Stimulated activated naive CD4-positive, alpha-beta T cell treated with Interleukin-2 at 50 U/mL for 16 hours (primary cell): ENCODE data around the gene PHF19.

Source experiments
- DNase-seq: peaks from one replicate; lab custom pipeline; 2025; lab: John Stamatoyannopoulos, UW

The PHF19 gene

DNA sequence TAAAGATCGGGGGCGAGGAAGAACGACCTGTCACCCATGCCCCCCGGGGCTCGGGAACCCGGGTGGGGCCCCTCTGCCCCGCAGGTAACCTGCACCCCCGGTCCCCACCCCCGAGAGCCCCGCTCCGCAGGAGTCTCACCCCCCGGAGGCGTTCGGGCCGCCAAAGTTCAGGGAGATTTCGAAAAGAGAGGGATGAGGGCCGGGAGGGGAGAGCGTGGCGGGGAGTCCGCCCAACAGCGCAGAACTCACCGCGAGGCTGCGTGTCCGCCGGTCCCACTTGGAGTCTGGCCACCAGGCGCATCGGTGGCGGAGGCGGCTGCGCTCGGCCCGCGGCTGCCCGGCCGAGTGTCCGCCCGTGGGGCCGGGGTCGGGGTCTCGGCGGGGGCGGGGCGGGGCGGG lies at the start of gene PHF19:
TSS of gene PHF19 (minus strand) at position 347 of the 399 bp plus-strand sequence. CDS start 2,447 bp downstream, outside the sequence.
- no peak for DNase-seq

DNA sequence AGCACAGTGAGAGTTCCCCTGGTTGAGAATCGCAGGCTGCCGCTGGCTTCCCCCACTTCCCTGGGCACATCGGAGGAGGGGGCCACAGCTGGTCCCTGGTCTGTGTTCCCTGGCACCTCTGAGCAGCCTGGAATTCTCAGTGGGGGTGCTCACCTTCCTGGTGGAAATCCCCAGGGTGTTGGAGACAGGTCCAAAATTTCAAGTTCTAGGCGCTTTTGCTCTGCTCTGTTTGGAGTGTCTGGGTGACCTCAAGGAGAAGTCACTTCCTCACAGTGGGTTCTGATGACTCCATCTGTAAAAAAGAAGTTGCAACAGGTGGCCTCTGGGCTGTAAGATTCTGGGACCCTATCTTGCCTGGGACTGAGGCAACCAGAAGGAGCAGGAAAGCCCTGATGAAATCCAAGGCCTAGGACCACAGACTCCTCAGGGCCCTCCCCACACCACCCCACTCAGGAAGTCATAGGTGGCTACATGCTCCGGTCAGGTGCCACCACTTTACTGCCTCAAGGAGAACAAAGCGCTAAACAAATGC lies 49.5 kb upstream of the PHF19 start, which contains the start of gene TRAF1:
TSS of gene TRAF1 (minus strand) at position 400 of the 532 bp plus-strand sequence. CDS start 721 bp downstream, outside the sequence.
- DNase-seq = no peak

DNA sequence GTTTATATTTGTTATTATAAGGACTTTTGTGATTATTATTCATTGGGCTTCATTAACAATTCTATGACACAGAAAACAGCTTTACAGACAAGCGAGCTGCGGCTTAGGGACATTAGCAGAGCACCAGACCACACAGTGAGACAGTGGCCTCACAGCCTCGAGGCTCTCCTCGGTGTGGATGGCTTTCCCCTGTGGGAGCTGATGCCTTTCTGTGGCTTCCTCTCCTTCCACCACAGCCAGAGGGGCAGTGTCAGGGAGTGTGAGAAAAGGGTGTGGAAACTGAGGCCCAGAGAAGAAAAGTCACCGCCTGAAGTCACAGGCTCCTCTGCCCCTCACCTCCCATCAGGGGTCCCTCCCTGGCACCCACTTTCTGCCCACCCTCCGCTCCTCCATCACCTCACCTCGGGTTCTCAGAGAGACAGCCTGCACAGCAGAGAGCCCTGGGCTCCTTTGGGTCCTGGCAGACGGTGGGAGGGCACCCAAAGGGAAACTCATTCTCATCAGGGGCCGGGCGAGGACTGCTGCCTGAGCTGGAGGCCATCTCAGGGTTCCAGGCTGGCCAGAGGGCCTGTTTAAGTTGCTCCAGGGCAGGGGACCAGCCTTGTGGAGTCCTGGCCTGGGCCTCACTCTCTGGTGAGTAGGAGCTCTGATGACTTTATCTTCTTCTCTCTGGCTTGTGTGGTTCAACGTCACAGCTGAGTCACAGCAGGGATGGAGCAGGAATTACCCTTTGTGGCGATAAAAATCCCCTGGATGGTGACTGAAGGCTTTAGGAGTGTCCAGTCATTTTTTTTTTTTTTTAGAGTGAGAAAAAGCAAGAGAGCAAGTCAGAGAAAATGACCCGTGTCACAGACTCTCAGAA lies 48.8 kb upstream of the PHF19 start:
- peak; percentile 85 for DNase-seq

DNA sequence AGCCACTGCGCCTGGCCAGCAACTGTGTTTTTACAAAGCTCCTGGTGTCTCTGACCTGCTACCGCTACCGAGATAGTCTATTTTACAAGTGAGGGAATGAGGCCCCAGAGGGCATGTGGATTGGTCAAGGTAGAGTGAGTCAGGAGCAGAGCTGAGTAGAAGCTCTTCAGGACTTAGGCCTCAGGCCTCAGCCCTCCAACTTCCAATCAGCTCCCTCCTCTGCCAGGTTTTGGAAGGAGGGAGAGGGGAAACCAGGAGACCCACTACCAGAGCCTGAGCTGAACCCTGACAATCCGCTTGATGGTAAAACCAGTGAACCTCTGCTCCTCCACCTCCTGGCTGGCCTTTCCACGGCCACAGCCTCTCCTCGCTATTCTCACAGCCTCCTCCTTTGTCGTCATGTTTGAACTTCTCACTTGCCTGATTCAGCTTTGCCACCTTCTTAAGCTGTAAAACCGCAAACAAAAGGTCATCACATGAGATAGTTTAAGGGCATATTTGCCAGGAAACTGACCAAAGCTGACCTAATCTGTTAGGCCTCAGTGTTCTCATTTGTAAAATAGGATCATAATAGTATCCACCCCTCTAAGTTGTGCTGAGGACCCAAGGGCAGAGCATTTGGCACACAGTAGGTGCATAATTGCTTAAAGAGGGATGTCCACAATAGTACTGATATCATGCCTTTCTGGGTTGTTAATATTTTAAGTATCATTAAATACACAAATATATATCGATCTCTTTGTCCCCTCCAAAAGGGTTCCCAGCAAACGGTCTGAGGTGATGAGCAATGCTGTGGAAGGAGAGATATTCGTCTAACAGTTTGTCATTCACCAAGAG lies 47.9 kb upstream of the PHF19 start:
- no peak for DNase-seq

DNA sequence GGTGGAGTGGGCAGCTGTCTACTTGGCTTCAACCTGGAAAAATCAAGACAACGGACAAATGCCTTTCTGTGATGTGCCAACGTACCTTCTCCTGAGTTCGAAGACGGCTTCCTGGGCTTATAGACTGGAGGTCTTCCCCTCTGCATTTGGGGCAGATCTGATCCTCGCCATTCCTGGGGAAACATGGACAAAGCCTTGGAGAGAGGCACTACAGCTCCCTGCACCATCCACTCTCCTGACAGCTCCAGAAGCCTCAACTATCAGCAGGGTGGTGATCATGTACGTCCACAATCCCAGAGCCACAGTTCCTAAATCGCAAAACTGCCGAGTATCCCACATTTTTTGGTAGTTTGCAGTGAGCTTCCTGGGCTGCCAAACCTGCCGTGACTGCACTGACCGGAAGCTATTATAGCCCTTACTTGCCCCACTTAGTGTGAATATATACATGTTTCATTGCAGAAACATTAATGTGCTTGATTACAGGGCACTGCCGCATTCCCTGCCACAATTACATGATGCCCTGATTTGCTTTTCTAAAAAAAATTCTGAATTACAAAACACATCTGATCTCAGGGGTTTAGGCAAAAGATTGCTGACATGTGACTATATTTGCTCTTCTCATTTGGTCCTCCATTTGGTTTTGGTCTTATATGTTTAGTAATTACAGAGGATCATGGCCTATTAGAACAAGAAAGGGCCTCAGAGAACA lies 46.8 kb upstream of the PHF19 start:
- DNase-seq = no peak

DNA sequence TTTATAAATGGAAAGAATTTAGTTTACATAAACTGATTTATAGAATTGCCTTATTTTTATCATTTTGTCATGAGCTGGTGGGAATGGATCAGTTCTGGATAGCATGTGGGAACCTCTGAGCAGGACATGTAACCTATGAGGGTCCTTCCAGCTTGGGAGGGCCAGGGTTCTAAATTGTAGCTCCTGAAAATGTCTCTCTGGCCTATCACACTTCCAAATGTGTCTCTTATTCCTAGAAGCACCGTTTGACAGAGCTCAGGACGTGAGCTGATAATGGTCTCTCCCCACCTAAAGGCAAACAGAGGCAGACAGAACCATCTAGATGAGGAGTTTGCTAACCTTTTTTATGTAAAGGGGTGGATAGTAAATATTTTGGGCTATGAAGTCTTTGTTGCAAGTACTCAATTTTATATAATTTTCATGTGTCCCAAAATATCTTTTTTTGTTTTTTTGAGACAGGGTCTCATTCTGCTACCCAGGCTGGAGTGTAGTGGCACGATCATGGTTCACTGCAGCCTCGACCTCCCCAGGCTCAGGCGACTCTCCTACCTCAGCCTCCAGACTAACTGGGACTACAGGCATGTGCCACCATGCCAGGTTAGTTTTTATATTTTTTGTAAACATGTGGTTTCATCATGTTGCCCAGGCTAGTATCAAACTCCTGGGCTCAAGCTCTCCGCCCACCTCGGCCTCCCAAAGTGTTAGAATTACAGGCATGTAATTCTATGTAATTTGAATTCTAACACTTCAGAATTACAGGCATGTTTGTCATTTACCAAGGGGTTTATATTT lies 45.6 kb upstream of the PHF19 start:
- no peak for DNase-seq

DNA sequence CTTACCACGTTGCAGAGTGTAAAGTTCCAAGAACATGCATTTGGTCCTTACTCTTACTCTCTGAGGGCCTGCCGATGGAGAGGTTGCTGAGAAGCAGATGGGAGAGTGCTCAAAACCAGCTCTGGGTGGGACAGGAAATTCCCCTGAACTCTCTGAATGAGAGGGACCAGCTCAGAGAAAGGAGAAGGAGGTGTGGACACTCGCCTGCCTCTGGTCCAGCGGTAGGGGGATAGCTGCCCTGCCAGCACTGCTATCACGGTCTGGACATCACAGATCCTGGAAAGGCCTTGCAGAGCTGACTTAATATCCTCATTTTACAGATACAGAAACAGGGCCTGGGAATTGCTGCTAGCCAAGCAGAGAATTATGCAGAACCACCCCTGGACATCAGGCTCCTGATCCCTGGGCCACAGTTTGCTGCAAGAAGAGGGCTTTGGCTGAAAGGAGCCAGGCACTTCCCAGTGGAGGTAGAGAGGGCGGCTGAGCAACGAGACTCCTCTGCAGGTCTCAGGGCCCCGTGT lies 44.7 kb upstream of the PHF19 start:
- DNase-seq = no peak

DNA sequence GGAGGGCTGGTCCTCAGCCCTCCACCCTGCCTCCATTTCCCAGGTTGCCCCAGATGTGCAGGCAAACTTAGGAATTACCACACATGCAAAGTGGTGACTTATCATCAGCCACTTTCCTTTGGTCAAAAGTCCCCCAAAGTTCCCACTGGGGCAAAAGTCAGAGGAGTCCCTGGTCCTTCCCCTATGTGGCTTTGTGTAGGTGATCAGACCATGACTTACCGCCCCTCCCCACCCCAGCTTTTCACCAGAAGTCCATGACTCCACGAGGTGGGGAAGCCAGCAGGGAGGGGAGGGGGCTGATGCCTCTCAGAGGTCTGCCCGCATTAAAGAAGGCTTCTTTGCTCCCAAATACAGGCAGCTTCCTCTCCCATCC lies 43.8 kb upstream of the PHF19 start:
- peak; percentile 31 for DNase-seq

DNA sequence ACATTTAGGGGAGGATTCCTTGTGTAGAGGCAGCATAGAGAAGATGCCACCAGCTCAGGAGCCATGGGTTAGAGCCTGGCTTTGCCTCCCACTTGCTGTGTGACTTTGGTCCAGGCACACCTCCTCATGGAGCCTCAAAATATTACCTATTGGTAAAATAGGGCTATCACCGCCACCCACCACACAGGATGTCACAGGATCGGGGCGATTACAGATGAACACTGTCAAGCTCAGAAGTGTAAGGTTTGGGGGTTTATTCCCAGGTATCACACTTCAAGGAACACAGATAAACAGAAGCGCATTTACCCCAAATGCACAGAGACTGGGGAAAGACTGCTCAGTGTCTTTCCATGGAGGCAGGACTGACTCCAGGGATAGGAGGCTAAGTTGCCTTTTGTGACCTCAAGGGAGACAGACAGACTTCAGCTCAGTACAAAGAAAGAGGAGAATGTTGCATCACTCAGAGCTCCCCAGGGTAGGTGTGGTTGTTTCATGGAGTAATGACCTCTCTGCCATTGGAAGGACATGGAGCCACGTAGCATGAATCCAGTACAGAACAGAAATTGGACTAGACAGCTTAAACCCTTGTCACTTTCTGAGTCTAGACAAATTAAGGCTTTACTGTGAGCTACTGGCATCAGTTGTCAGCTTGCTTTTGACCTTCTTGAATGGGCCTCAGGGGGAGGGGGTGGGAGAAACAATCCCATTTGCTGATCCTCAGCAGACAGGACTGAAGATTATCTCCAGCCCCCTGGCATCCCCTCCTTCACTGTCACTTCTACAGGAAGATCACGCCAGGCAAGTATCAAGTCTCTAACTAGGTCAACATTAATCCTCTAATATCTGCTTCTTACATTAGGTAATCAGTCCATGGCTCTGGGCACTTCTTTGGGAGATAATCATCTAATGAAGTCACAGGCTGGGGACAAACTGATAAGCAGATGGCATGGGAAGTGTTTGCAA lies 43.1 kb upstream of the PHF19 start:
- DNase-seq = no peak

DNA sequence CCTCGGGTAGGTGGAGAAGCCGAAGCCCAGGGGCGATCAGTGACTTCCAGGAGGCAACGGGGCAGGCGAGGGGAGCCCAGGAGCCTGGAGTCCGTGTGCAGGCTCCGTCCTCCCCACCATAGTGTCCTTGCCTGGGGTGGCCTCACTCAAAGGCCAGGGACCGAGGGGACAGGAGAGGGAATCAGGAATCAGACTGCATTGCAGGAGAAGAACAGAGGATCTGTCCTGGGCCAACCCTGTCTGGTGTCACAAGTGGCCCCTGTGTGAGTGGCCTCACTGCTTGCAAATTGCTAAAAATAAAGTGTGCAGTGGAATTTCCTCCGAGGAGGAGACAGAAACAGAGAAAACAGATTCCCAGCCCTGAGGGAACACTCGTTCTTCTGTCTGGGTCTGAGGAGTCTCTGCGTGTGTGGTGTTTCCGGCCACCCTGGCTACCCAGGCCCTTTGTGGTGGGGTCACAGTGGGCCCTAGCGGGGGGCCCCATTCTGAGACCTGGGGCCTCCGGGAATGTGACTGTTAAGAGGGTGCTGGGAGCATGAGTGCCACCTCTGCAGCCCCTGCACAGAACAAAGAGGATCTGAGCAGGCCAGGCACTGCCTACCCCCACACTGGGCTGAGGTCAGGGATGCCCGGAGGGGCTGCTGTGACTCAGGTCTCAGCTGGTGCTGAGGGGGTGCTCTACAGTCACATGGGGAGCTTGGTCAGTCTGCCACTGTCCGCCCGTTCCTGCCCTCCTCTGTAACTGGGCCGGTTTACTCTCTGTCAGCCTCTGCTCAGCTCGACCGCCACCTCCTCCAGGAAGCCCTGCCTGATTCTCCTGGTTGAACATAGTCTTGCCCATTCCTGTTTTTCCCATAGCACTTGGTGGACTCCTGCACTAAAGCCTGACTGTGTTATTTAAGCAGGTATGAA lies 42.2 kb upstream of the PHF19 start:
- DNase-seq = no peak

DNA sequence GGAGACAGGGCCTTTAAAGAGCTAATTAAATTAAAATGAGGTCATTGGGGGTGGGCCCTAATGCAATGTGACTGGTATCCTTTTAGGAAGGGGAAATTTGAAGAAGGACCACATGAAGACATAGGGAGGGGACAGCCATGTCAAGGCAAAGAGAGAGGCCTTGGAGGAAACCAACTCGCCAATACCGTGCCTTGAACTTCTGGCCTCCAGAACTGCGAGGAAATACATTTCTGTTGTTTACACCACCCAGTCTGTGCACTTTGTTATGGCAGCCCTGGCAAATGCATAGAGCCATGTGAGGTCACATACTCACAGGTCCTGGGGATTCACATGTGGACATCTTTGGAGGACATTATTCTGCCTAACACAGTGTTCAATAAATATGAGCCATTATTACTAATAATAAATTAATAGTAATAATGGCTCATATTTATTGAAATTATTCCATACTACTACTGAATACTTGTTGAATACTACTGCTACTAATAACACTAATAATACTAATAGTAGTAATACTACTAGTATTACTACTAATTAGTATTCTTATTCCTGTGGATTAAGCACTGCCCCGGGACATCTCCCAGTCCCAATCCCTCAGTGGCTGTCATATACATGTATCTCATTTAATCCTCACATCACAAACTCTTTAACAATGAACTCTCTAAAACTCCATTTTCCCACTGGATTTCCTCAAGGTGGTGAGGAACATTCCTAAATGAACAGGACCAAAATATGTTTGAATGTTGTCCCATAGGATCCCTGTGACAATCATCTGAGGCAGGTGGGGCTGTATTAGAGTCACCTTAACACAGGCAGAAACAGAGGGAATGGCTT lies 41.2 kb upstream of the PHF19 start:
- no peak for DNase-seq

DNA sequence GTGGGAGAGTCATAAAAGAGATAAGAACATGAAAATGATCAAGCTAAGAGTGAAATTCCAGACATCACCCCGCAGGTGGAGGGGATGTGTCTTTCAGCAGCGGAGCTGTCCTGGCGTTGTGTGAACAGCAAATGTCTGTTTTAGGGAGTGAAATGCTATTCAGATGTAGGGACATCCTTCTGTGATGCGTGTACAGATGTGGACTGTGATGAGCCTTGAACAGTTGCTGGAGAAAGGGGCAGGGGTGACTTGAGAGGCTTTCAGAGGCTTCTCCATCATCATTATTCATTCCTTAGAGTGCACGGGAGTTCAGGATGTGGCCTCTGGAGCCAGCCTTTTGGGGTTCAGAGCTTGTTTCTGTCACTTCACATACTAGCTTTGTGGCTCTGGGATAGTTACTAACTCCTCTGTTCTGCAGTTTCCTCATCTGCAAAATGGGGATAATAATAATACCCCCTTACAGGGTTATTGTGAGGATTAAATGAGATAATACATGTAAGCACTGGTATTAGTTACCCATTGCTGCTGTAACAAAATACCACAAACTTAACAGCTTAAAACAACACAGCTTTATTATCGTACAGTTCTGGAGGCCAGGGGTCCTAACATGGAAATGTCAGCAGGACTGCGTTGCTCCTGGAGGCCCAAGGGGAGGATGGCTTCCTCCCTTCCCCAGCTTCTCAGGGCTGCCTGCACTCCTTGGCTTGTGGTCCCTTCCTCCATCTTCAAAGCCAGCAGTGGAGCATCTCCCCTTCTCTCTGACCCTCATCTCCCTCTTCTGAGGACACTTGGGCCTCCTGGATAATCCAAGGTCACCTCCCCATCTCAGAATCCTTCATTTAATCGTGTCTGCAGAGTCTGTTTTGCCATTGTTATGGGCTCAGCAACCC lies 40.2 kb upstream of the PHF19 start:
- no peak for DNase-seq

DNA sequence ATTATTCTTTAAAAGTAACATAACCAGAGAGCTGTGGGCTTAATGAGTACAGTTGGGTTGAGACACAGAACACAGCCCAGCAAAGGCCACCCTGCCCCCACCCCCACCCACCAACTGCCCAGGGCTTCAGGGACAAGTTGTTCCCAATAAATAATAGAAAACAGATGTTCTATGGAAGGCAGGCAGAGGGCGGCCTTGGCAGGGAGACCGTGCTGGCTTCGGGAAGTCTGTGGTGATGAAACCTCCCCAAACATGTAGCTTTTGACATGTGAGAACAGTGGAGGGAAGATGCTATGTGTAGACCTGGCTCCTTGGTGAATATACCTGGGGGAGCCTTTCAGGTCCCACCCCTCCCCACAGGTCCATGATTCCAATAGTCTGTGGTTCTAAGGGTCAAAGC lies 39.6 kb upstream of the PHF19 start:
- DNase-seq = no peak

DNA sequence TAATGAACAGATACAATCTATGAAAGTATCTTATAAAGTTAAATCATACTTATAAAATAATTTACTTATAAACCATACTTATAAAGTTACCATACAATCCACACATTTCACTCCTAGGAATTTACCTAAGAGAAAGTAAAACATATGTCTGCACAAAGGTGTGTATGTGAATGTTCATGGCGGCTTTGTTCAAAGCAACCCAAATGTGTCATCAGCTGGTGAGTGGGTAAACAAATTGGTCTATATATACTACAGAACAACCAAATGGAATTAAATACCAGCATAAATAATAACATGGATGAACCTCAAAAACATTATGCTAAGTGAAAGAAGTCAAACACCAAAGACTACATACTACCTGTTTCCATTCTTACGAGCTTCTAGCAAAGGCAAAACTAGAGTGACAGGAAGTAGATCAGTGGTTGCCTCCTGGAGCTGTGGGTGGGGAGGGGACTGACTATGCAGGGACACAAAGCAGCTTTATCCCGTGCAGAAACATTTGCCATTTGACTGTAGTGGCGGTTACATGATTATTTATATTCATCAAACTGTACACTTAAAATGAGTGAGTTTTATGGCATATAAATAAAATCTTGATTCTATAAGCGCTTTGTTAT lies 39.0 kb upstream of the PHF19 start:
- DNase-seq = peak; percentile 51

DNA sequence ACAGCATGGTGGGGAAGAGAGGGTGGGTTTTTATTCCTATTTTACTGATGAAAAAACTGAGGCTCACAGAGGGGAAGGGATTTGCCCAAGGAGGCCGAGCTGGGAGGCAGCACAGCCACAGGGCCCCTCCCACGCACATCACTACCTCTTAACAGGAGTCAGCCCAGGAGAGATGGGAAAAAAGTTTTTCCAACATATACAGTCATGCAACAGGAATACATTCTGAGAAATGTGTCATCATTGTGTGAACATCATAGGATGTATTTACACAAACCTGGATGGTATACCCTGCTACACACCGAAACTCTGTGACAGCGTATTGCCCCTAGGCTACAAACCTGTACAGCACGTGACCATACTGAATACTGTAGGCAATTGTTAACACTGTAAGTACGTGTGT lies 38.0 kb upstream of the PHF19 start:
- no peak for DNase-seq

DNA sequence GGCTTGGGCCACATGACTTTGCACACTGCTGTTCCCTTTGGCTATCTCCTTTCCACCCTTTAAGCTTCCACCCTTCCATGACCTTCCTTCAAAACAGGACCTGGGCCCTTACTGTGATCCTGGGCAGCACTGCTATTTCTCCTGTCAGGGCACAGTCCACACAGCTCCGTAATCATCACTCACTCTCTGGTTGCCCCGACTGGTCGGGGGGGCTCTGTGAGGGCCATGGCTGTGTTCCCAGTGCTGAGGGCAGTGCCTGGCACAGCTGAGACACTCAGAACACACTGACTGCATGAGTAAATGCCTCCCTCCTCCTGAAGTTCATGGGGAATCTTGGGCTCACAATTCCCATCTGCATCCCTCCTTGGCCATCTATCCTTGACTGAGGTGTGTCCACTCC lies 37.4 kb upstream of the PHF19 start:
- DNase-seq = no peak
